ENCODE measurements around the gene PTGER1. TPM values are rescaled to one million over a fixed set of nuclear protein-coding genes. Genes with fewer than 3 reads are reported as not detected.

The PTGER1 gene
- total RNA-seq, 1 experiment from 2014 or later: 0.20 TPM

- Mint-ChIP-seq H3K27me3 (ENCODE audit: insufficient read depth, unreplicated experiment) (no peaks in the 10 kb centered on the region), H3K36me3 (ENCODE audit: insufficient read depth, unreplicated experiment) (peaks cover 49% of the 10 kb centered on the region), H3K4me1 (ENCODE audit: low read depth, unreplicated experiment) (no peaks in the 10 kb centered on the region), H3K27ac (ENCODE audit: unreplicated experiment) (no peak overlapping the region), H3K4me3 (ENCODE audit: unreplicated experiment) (no peak overlapping the region), H3K9me3 (ENCODE audit: unreplicated experiment) (no peaks in the 10 kb centered on the region)
- DNase-seq: no peak
- TF ChIP-seq CTCF (IDR thresholded peaks at IDR 0.05; ENCODE audit: insufficient read depth in 1 of 2, low read depth in 1 of 2, low read length in 1 of 2, severe bottlenecking in 1 of 2, unreplicated experiment in 1 of 2): no peak
- Histone ChIP-seq H3K4me3 (ENCODE audit: low read depth, low read length) (no peak overlapping the region), H3K9me3 (no peaks in the 10 kb centered on the region), H3K36me3 (ENCODE audit: control insufficient read depth, insufficient read depth, low read length) (peaks cover 7% of the 10 kb centered on the region), H3K27me3 (replicated peaks; ENCODE audit: control insufficient read depth, insufficient read depth, low read length) (no peaks in the 10 kb centered on the region), H3K4me1 (no peaks in the 10 kb centered on the region)
- CTCF ChIA-PET: no interaction called here
- POLR2A ChIA-PET: no interaction called here
- intact Hi-C loops (cut with micrococcal nuclease; ENCODE audit: unreplicated experiment): no loop called here
- BruUV-seq (replicated peaks): no TSS peak
Measured at GRCh38 chr19:14446336-14447036, 28.7 kb downstream of the PTGER1 start.

- Histone ChIP-seq H3K36me3 (ENCODE audit: control insufficient read depth, insufficient read depth, low read length) (peaks cover 6% of the 10 kb centered on the region), H3K4me3 (ENCODE audit: low read depth, low read length) (no peak overlapping the region), H3K27me3 (replicated peaks; ENCODE audit: control insufficient read depth, insufficient read depth, low read length) (no peaks in the 10 kb centered on the region), H3K9me3 (no peaks in the 10 kb centered on the region), H3K4me1 (no peaks in the 10 kb centered on the region)
- CTCF ChIA-PET: no interaction called here
- H3K4me3 Mint-ChIP-seq (ENCODE audit: unreplicated experiment): no peak overlapping the region
- POLR2A ChIA-PET: no interaction called here
- no peak for TF ChIP-seq CTCF (IDR thresholded peaks at IDR 0.05; ENCODE audit: insufficient read depth in 1 of 2, low read depth in 1 of 2, low read length in 1 of 2, severe bottlenecking in 1 of 2, unreplicated experiment in 1 of 2)
- H3K9me3 Mint-ChIP-seq (ENCODE audit: unreplicated experiment): no peaks in the 10 kb centered on the region
- H3K27ac Mint-ChIP-seq (ENCODE audit: unreplicated experiment): no peak overlapping the region
- intact Hi-C loops (cut with micrococcal nuclease; ENCODE audit: unreplicated experiment): no loop called here
- H3K27me3 Mint-ChIP-seq (ENCODE audit: insufficient read depth, unreplicated experiment): no peaks in the 10 kb centered on the region
- H3K4me1 Mint-ChIP-seq (ENCODE audit: low read depth, unreplicated experiment): no peaks in the 10 kb centered on the region
- no peak for DNase-seq
- BruUV-seq (replicated peaks): no TSS peak
- H3K36me3 Mint-ChIP-seq (ENCODE audit: insufficient read depth, unreplicated experiment): peaks cover 50% of the 10 kb centered on the region
Measured at GRCh38 chr19:14443632-14444216, 31.4 kb downstream of the PTGER1 start.

GRCh38 chr19:14442891-14443631 lies 32.1 kb downstream of the PTGER1 start:
- H3K9me3 Mint-ChIP-seq (ENCODE audit: unreplicated experiment): no peaks in the 10 kb centered on the region
- no peak overlapping the region for H3K27ac Mint-ChIP-seq (ENCODE audit: unreplicated experiment)
- H3K9me3 ChIP-seq: no peaks in the 10 kb centered on the region
- no peaks in the 10 kb centered on the region for H3K27me3 ChIP-seq (replicated peaks; ENCODE audit: control insufficient read depth, insufficient read depth, low read length)
- no peaks in the 10 kb centered on the region for H3K4me1 ChIP-seq
- H3K4me1 Mint-ChIP-seq (ENCODE audit: low read depth, unreplicated experiment): no peaks in the 10 kb centered on the region
- H3K4me3 Mint-ChIP-seq (ENCODE audit: unreplicated experiment): no peak overlapping the region
- no peaks in the 10 kb centered on the region for H3K27me3 Mint-ChIP-seq (ENCODE audit: insufficient read depth, unreplicated experiment)
- H3K4me3 ChIP-seq (ENCODE audit: low read depth, low read length): no peak overlapping the region
- DNase-seq: no peak
- intact Hi-C loops (cut with micrococcal nuclease; ENCODE audit: unreplicated experiment): no loop called here
- no peak for TF ChIP-seq CTCF (IDR thresholded peaks at IDR 0.05; ENCODE audit: insufficient read depth in 1 of 2, low read depth in 1 of 2, low read length in 1 of 2, severe bottlenecking in 1 of 2, unreplicated experiment in 1 of 2)
- CTCF ChIA-PET: no interaction called here
- BruUV-seq (replicated peaks): no TSS peak
- POLR2A ChIA-PET: no interaction called here
- H3K36me3 ChIP-seq (ENCODE audit: control insufficient read depth, insufficient read depth, low read length): peaks cover 6% of the 10 kb centered on the region
- peaks cover 51% of the 10 kb centered on the region for H3K36me3 Mint-ChIP-seq (ENCODE audit: insufficient read depth, unreplicated experiment)

Measured in Caco-2 (cell line).